Ovary (tissue), 9 donors: ENCODE data around the gene EGR1. TPM values are rescaled to one million over a fixed set of nuclear protein-coding genes. Genes with fewer than 3 reads are reported as not detected.
"Not testable (repeated sequence)": the region's sequence is repeated elsewhere in the genome, so short reads cannot be mapped to it uniquely, and the experiment has no call there.

Experiments
- DNase-seq, 5 donors: peaks; one replicate each; pipeline ENCODE4 v3.0.0-alpha.2; 2019 to 2020
- H3K27ac ChIP-seq, 2 donors: fragments of 200-600 bp; one replicate each; pipeline versions ENCODE4 v1.5.1 to v1.8.0; 2019 to 2022
- H3K27me3 ChIP-seq: fragments of 200-600 bp; one replicate; pipeline ENCODE4 v1.8.0; 2022
- H3K36me3 ChIP-seq: fragments of 200-600 bp; sonication (generic); one replicate; pipeline ENCODE4 v1.5.1; 2019
- H3K4me1 ChIP-seq: one replicate; pipeline ENCODE4 v1.8.1; 2013; ENCODE audit warnings: mild to moderate bottlenecking, moderate library complexity; ENCODE audit not compliant: insufficient read depth
- H3K4me3 ChIP-seq: fragments of 200-600 bp; sonication (generic); one replicate; pipeline ENCODE4 v1.5.1; 2017
- H3K9me3 ChIP-seq, 2 donors: fragments of 200-600 bp in 1 of 2; sonication (generic) in 1 of 2; one replicate each; pipeline versions ENCODE4 v1.5.1 to v1.8.1; 2013 to 2019; ENCODE audit warnings: mild to moderate bottlenecking in 1 of 2, moderate library complexity in 1 of 2
- EP300 ChIP-seq: sonication (generic); formaldehyde crosslinking; IDR thresholded peaks from one replicate; pipeline ENCODE4 v1.6.1; 2017; ENCODE audit warnings: antibody characterized with exemption
- POLR2A ChIP-seq: fragments of 450-650 bp; IDR thresholded peaks from one replicate; pipeline ENCODE4 v1.6.1; 2017; ENCODE audit warnings: antibody characterized with exemption, mild to moderate bottlenecking, moderate library complexity
- WGBS, 3 donors: extraction: QIAGEN DNeasy Blood & Tissue Kit in 1 of 3; methylation state at CpG; one replicate each; pipeline versions ENCODE4 v1.1.5 to v1.1.7; 2013 to 2017; 5-methylcytosine and 5-hydroxymethylcytosine counted together
- intact Hi-C, 4 donors: fragments of 100-400 bp; cut with DNase I; formaldehyde crosslinking; loops; one replicate each; pipeline versions ENCODE4 v1.11.0 to v1.15.1; 2022 to 2023
- polyA plus RNA-seq, 2 donors: library from polyadenylated mRNA; stranded (reverse); fragments of 200-250 nt in 1 of 2; fragments of 350-450 nt in 1 of 2; fragmentation: Illumina TruSeq in 1 of 2; extraction: RNeasy Lipid Tissue Mini Kit (QIAGEN cat#74804) in 1 of 2; gene quantifications; one replicate each; pipeline ENCODE4 v1.2.3, GENCODE V29; 2013 to 2014
- total RNA-seq, 7 donors: library from RNA; depleted of rRNA in 2 of 7; stranded (reverse); fragments of >200 nt in 2 of 7; fragmentation: NEBNext Ultra II Directional in 3 of 7; extraction: Animal tissue kit (Norgen Biotek cat#: 25700) in 3 of 7; gene quantifications; one replicate each; pipeline versions ENCODE4 v1.1.0 to v1.2.4, GENCODE V29; 2016 to 2023
- TF ChIP-seq, protein P1 (sequence below), 3 donors: fragments of 450-650 bp in 2 of 3; fragments of 200-600 bp in 1 of 3; IDR thresholded peaks; one replicate each; pipeline versions ENCODE4 v1.5.1 to v1.8.0; 2016 to 2022; ENCODE audit warnings: antibody characterized with exemption in 3 of 3, mild to moderate bottlenecking in 1 of 3
- donor health status: DM: no; HTN: no; CAD: no; lungs with moderate emphysema.
- donor health status: DM: no; HTN: no; CAD: no.
- donor health status: Bipolar disorder and iron deficiency.
- donor health status: DM: yes; HTN: yes; CAD: no.
- donor health status: DM: no; HTN: no; CAD: no.
- donor health status: DM: yes; HTN: yes; CAD: no.

Gene EGR1
- total and polyA plus RNA-seq, 9 donors = 60.4 to 361 (median 123) TPM

DNA sequence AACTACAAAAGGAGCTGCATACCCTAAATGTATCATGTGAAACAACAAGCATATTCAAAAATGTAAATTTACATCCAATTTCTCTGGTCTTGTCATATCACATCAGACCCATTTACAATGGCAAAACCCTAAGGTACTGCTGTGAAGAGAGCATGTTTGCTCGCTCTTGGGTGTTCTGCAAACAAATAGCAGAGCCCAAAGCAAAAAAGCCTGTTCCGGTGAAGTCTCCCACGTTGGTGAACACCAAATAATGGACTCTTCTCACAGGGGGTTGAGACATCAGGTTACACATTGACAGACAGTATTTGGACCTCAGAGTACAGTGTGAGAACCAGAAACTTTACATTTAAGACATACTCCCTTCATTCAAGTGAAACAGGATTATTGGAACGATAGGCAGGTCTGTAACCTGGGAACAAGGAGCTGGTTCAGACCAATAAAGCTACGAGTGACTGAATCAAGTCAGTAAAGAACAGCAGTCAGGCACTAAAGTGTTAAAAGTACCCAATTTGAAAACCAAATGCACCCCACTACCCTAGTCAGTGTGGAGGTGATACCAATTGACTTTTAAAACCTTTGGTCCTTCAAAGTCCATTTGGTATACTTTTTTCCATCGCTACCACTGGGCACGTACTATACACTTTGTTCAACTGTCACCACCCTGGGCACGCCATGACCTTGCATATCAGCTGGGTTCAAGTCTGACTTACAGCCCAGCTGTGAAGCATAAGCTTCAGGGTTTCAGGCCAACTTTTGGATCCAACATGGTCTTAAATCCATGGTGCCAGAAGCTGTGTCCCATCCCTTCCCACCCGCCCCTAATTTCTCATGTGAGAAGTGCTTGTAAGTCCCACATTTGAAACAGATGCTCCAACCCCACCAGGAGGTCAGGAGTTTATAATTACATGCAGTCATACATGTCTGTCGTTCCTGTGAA lies 41.4 kb downstream of the EGR1 start:
- TF ChIP-seq POLR2A (no peak), EP300 (no peak)
- TF ChIP-seq, protein P1, sequence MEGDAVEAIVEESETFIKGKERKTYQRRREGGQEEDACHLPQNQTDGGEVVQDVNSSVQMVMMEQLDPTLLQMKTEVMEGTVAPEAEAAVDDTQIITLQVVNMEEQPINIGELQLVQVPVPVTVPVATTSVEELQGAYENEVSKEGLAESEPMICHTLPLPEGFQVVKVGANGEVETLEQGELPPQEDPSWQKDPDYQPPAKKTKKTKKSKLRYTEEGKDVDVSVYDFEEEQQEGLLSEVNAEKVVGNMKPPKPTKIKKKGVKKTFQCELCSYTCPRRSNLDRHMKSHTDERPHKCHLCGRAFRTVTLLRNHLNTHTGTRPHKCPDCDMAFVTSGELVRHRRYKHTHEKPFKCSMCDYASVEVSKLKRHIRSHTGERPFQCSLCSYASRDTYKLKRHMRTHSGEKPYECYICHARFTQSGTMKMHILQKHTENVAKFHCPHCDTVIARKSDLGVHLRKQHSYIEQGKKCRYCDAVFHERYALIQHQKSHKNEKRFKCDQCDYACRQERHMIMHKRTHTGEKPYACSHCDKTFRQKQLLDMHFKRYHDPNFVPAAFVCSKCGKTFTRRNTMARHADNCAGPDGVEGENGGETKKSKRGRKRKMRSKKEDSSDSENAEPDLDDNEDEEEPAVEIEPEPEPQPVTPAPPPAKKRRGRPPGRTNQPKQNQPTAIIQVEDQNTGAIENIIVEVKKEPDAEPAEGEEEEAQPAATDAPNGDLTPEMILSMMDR (IDR thresholded peaks at IDR 0.05) = no peak
- no peak for DNase-seq
- intact Hi-C loops = no loop called here
- no peaks in the 10 kb centered on the region for H3K9me3 ChIP-seq
- 80 to 84% (median 82%) methylated on average over 10 of the region's 10 CpGs for WGBS, 3 donors
- H3K27me3 ChIP-seq = no peaks in the 10 kb centered on the region
- no peaks in the 10 kb centered on the region for H3K4me1 ChIP-seq
- H3K27ac ChIP-seq = no peak overlapping the region
- no peaks in the 10 kb centered on the region for H3K36me3 ChIP-seq
- H3K4me3 ChIP-seq = no peak overlapping the region

DNA sequence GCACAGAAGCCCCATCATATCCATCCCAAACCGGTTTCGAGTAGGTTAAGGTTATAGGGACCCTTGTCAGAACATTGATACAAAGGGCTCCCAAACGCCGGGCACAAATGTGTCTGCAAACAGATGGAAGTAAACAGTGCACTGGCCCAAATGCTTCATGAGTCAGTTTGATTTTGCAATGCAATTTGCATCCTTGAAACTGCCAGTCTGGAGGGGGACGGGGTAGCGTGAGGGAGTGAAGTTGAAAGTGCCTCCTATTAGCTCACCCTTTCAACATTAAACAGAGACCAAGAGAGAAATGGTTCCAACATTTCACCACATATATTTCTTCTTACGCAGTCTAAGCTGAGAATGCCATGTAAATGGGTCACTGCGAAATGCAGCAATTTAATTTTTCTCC lies 42.2 kb downstream of the EGR1 start:
- H3K4me3 ChIP-seq, H3K4me1 ChIP-seq, intact Hi-C loops, DNase-seq, H3K36me3 ChIP-seq, H3K27ac ChIP-seq, H3K27me3 ChIP-seq, H3K9me3 ChIP-seq: not testable (repeated sequence)
- 80 to 89% (median 83%) methylated on average over 8 of the region's 8 CpGs for WGBS, 3 donors

DNA sequence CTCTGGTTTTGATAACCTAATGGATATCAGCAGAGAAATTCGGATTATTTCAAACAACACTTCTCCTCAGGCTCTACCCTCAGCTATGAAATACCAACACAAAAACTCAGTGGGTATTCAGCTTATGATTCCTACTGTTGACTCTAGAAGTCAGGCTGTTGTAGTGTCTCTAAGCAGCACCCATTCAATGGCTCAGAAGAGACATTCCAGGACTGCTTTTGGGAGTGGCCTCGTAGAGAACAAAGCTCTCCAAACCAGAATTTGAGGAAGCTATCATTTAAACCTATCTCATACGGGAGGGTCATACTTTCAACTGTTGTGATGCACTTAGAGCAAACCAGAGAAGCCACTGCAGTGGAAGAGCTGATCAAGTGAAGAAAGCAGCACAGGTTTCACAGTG lies 43.7 kb downstream of the EGR1 start:
- Histone ChIP-seq H3K27me3 (no peaks in the 10 kb centered on the region), H3K27ac (no peak overlapping the region), H3K4me3 (no peak overlapping the region), H3K4me1 (no peaks in the 10 kb centered on the region), H3K9me3 (no peaks in the 10 kb centered on the region), H3K36me3 (no peaks in the 10 kb centered on the region)
- no peak for DNase-seq
- intact Hi-C loops = no loop called here
- 64 to 67% (median 66%) methylated on average over 3 of the region's 3 CpGs for WGBS, 3 donors
- TF ChIP-seq, protein P1 (IDR thresholded peaks at IDR 0.05) = no peak
- TF ChIP-seq EP300 (no peak), POLR2A (no peak)

DNA sequence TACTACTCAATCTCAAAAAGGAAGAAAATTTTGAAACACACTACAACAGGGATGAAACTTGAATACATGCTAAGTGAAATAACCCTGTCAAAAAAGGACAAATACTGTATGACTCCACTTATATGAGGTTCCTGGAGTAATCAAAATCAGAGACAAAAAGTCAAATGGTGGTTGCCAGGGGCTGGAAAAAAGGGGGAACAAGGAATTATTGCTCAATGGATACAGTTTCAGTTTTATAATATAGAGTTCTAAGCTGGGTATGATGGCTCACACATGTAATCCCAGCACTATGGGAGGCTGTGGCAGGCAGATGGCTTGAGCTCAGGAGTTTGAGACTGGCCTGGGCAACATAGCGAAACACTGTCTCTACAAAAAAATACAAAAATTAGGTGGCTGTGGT lies 48.7 kb downstream of the EGR1 start:
- TF ChIP-seq EP300 (no peak), POLR2A (no peak)
- TF ChIP-seq, protein P1 (IDR thresholded peaks at IDR 0.05) = no peak
- H3K9me3 ChIP-seq = no peaks in the 10 kb centered on the region
- H3K27me3 ChIP-seq = no peaks in the 10 kb centered on the region
- intact Hi-C loops = no loop called here
- no peak overlapping the region for H3K4me3 ChIP-seq
- no peak overlapping the region for H3K27ac ChIP-seq
- no peaks in the 10 kb centered on the region for H3K36me3 ChIP-seq
- 96 to 98% (median 97%) methylated on average over 1 of the region's 1 CpG for WGBS, 3 donors
- no peaks in the 10 kb centered on the region for H3K4me1 ChIP-seq
- DNase-seq = no peak

DNA sequence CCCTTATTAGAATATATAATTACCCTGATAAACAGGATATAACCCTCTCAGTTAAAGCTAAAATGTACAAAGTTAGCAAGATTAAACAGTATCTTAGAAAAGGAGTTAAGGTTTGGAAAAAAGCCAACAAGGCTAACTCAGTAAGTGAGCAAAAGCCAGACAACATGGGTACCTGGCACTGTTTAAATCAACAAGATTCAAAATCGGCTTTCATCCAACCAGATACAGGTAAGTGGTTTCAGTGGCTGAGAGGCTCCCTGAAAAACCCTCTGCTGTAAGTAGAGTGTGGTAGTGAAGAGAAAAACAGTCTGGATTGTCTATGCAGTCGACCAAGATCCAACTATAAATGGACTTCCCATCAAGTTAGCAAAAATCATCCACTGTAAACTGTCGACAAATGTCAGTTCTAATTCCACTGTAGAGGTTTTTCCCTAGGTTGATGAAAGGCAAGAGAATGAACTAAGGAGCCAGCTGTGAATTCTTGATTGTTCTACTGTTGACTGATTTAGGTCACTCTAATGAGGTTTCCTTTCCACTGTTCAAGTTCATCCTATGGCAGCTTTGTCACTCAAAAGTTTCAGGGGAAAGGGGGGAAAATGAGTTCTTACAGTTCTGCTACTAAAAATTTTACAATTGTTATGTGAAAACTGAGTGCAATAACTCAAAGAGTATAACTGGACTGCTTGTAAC lies 50.4 kb downstream of the EGR1 start:
- no peaks in the 10 kb centered on the region for H3K4me1 ChIP-seq
- no peak overlapping the region for H3K4me3 ChIP-seq
- no peaks in the 10 kb centered on the region for H3K9me3 ChIP-seq
- no peak for TF ChIP-seq POLR2A
- TF ChIP-seq EP300 = no peak
- TF ChIP-seq, protein P1 (IDR thresholded peaks at IDR 0.05) = no peak
- H3K27me3 ChIP-seq = no peaks in the 10 kb centered on the region
- intact Hi-C loops = no loop called here
- H3K27ac ChIP-seq = no peak overlapping the region
- WGBS, 3 donors = 85 to 87% (median 86%) methylated on average over 3 of the region's 3 CpGs
- H3K36me3 ChIP-seq = no peaks in the 10 kb centered on the region
- DNase-seq = no peak
